ENCODE results near the gene NOX4.
"Not testable (repeated sequence)": the region's sequence is repeated elsewhere in the genome, so short reads cannot be mapped to it uniquely, and the experiment has no call there.

GRCh38 chr11:89432182-89432581 lies 59.0 kb downstream of the NOX4 start:
- not testable (repeated sequence) for TF ChIP-seq EZH2 (IDR thresholded peaks at IDR 0.05; ENCODE audit: borderline replicate concordance, control insufficient read depth, low read depth, low read length); CTCF (IDR thresholded peaks at IDR 0.05 in 2 of 3, conservative IDR thresholded peaks at IDR 0.05 in 1 of 3; ENCODE audit: control insufficient read depth in 2 of 3, extremely low read depth in 1 of 3, insufficient read depth in 1 of 3, low read depth in 3 of 3, low read length in 3 of 3); YY1 (IDR thresholded peaks at IDR 0.05; ENCODE audit: low read depth, low read length); POLR2AphosphoS5 (IDR thresholded peaks at IDR 0.05; ENCODE audit: low read length); HCFC1 (IDR thresholded peaks at IDR 0.05; ENCODE audit: low read length); CEBPB (IDR thresholded peaks at IDR 0.05; ENCODE audit: borderline replicate concordance in 1 of 2, low read depth in 2 of 2, low read length in 2 of 2); SP1 (IDR thresholded peaks at IDR 0.05; ENCODE audit: low read depth, low read length); ELK1 (IDR thresholded peaks at IDR 0.05; ENCODE audit: low read depth, low read length); ATF2 (IDR thresholded peaks at IDR 0.05; ENCODE audit: low read length); CHD1 (IDR thresholded peaks at IDR 0.05; ENCODE audit: low read depth, low read length); IKZF2 (IDR thresholded peaks at IDR 0.05)

Measured in GM12878 (cell line).